GM18867 (cell line): ENCODE results near the gene SMPDL3A.
"Not testable (repeated sequence)": the region's sequence is repeated elsewhere in the genome, so short reads cannot be mapped to it uniquely, and the experiment has no call there.

ENCODE experiments used
- ATAC-seq: cut with Tn5 transposase; IDR thresholded peaks from one replicate; pipeline ENCODE4 v1.9.1; 2021; ENCODE audit warnings: mild to moderate bottlenecking, moderate library complexity; ENCODE audit not compliant: unreplicated experiment

SMPDL3A gene, protein sequence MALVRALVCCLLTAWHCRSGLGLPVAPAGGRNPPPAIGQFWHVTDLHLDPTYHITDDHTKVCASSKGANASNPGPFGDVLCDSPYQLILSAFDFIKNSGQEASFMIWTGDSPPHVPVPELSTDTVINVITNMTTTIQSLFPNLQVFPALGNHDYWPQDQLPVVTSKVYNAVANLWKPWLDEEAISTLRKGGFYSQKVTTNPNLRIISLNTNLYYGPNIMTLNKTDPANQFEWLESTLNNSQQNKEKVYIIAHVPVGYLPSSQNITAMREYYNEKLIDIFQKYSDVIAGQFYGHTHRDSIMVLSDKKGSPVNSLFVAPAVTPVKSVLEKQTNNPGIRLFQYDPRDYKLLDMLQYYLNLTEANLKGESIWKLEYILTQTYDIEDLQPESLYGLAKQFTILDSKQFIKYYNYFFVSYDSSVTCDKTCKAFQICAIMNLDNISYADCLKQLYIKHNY

GRCh38 chr6:122789182-122790027 is at the start of gene SMPDL3A:
Gene SMPDL3A, plus strand, starts transcription at chr6:122789258. Its CDS starts 89 bp downstream, at chr6:122789347.
- ATAC-seq: peak; percentile 68

- ATAC-seq: no peak
Observed at GRCh38 chr6:122740091-122740490, 49.0 kb upstream of the SMPDL3A start.

DNA sequence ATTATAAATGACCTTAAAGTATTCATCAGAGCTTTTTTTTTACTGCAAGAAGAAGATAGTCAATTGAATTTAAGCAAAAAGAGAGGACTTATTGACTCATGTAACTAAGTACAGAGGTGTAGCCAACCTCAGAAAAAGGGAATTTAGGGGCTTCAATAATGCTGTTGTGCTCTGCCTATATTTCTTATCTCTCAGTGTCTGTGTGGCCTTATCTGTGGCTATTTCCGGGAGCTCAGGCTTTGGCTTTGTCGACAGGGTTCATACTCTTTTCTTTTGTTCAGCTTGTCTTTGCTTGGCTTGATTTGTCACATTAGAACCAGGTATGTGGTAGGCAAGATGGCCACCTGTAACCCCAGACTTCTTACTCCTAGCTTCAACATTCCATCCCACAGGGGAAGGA is 48.1 kb upstream of the SMPDL3A start:
- ATAC-seq: no peak

GRCh38 chr6:122744247-122744646 is 44.8 kb upstream of the SMPDL3A start:
- not testable (repeated sequence) for ATAC-seq

- ATAC-seq: not testable (repeated sequence)
Observed at GRCh38 chr6:122744856-122745255, 44.2 kb upstream of the SMPDL3A start.

DNA sequence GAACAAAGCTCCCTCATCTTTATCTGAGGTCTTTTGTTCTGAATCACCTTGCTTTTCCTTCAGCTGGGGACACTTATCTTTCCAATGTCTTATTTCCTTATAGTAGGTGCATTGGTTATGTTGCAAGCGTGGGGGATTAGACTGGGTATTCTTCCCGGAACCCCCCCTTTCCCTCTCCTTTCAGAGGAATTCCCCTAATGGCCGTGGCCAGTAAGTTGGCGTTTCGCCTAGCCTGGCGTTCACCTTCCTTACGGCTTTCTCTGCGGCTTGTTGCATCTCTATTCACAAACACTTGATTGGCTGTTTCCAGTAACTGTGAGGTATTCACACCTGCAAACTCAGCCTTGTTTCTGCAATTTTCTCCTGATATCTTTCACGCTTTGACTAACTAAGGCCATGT is 42.4 kb upstream of the SMPDL3A start:
- no peak for ATAC-seq

GRCh38 chr6:122747573-122747972 is 41.5 kb upstream of the SMPDL3A start:
- no peak for ATAC-seq

DNA sequence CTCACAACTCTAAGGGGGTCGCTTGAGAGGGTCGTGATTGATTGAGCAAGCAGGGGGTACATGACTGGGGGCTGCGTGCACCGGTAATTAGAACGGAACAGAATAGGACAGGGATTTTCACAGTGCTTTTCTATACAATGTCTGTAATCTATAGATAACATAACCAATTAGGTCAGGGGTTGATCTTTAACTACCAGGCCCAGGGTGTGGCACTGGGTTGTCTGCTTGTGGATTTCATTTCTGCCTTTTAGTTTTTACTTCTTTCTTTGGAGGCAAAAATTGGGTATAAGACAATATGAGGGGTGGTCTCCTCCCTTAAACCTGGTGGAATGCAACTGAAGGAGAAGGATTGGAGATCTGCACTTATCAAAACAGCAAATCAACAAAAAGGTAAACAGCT is 40.1 kb upstream of the SMPDL3A start:
- ATAC-seq: not testable (repeated sequence)

DNA sequence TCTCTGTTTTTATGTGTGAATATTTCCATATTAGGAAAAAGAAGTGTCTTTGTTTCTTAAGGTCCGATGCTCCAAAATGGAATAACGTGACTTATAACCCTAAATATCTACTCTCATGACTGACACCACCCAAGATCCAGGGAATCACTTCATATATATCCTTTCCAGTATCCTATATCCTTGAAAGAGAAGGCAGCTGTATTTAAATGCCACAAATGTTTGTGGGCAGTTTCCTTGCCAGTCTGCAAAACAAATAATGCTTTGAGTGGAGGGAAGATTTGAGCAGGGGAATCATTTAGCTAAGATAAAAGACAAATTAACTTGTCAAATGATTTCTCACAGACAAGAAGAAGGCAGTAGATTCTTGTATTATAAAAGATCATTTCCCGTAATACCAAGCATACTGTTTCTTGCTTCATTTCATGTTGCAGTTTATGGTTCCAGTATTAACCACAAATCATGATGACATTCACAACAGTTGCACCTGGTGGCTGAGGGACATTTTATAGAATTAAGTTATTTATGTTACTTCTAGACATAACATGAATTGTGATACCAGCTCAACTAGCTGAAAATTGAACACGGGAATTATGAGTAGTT is 39.5 kb upstream of the SMPDL3A start:
- ATAC-seq: no peak

DNA sequence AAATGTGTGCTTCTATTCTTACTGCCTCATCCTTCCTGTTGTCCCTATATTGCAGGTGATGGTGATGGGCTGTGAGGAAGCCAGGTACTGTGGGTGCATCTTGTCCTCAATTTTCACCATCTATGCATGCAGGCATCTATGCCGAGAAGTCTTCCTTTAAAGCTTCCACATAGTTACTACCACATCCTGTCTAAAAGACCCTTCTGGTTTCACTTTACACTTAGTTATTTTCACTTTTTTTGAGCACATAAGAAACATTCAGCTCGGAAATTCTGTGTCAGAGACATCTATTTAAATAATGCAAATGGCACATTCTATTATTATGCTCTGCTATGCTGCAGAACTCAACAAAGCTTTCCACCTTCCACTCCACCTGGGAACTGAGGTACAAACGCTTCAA is 37.7 kb upstream of the SMPDL3A start:
- peak; percentile 89 for ATAC-seq

GRCh38 chr6:122752459-122752858 is 36.6 kb upstream of the SMPDL3A start:
- ATAC-seq: peak; percentile 31

DNA sequence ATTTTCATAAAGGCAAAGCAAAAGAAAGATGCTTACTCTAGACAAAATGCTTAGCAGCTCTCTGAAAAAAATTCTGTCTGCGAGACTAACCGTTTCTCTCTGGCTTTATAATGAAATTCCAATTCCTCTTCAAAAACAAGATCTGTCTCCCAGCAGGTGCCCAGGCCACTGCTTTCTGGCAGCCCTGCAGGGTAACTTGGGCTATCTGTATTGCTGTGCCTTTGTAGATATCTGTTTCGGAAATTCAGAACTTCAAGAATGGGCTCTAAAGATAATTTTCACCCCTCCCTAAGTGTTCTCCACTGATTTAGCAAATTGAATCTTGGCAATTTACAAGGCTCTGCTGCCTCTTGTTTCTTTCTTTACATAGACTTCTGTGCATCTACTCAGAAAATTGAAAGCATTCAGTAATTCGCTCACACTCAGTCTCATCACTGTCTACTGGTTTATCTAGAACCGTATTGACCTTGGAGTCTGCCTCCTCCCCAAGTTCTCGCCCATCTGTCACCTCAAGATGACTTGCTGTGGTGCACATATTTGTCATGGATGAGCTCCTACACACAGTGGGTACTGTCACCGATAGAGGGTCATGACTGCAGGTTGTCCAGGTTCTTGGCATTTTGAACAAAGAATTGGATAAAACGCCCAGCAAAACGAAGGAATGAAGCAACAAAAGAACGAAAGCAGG is 35.9 kb upstream of the SMPDL3A start:
- no peak for ATAC-seq

GRCh38 chr6:122753688-122754056 is 35.4 kb upstream of the SMPDL3A start:
- no peak for ATAC-seq

GRCh38 chr6:122754191-122754731 is 34.8 kb upstream of the SMPDL3A start:
- ATAC-seq: no peak

- no peak for ATAC-seq
Observed at GRCh38 chr6:122755901-122756300, 33.2 kb upstream of the SMPDL3A start.

- peak; percentile 98 for ATAC-seq
Observed at GRCh38 chr6:122758927-122759334, 30.1 kb upstream of the SMPDL3A start.

DNA sequence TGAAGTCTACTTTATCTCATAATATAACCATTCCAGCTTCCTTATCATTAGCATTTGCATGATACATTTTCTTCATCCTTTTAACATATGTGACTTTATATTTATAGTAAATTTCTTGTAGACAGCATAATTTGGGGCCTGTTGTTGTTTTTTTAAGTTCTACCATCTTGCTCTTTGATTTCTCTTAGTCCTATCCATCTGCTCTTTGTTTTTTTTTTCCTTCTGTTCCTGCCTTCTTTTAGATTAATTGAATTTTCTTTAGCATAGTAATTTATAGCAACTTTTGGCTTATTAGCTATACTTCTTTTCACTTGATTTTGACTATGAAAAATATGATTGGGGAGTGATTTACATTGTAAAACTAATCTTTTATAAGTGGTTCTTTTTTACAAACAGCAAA is 28.7 kb upstream of the SMPDL3A start:
- no peak for ATAC-seq

- ATAC-seq: no peak
Observed at GRCh38 chr6:122766256-122766655, 22.8 kb upstream of the SMPDL3A start.

DNA sequence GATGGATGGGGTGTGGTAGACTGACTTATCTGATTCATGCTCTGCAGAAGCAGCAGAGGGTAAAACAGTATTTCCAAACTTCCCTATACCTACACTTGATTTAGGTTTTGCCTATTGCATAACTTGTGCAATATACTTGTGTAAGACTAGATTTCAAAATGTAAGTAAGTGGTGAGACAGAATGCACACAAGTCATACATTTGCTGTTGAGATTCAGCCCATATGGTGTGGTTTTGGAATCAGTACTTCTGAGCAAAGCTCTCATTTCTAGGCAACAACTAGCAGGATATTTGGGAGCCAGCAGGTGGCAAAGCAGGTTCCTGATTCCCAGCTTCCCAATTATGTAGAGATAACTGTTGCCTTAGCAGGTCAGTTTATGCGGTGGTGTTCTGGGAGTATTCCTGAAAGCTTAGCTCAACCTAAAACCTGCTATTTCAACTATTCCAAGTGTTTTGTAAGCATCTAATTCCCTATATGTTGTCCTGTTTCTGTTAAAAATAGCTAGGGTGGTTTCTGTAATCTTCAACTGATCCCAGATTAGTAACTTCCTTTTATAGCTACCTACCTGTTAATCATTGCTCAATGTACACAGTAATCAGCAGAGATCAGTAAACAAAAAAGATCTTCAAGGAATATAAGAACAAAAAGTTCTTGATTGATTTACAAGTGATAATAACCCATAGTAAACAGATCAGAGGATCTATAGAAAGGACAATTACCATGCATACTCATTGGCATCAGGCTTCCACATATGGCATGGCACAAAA is 18.0 kb upstream of the SMPDL3A start:
- ATAC-seq: no peak
